Activated T-helper 1 cell treated with anti-CD3 and anti-CD28 coated beads, Interleukin-12 subunit alpha, Interleukin-12 subunit beta, Interleukin-2, Interleukin-4 antibody, amounts not matched to agents 30 ng/mL and 10 ng/mL and 1 ng/mL, durations not matched to agents 14 hours and 24 hours and 36 hours (primary cell): ENCODE results near the gene CST8. TPM values are rescaled to one million over a fixed set of nuclear protein-coding genes. Genes with fewer than 3 reads are reported as not detected.

Experiments
- DNase-seq: peaks from one replicate; pipeline ENCODE4 v3.0.0; 2021; ENCODE audit warnings: low spot score
- H3K27ac Mint-ChIP-seq: one replicate; pipeline ENCODE4 v1.8.0; 2021; ENCODE audit warnings: mild to moderate bottlenecking, mixed read lengths
- H3K27me3 Mint-ChIP-seq: one replicate; pipeline ENCODE4 v1.8.0; 2022; ENCODE audit warnings: mild to moderate bottlenecking, moderate library complexity, mixed read lengths; ENCODE audit not compliant: insufficient read depth
- H3K36me3 Mint-ChIP-seq: one replicate; pipeline ENCODE4 v1.8.0; 2021; ENCODE audit warnings: low read depth, mixed read lengths
- H3K4me1 Mint-ChIP-seq: one replicate; pipeline ENCODE4 v1.8.0; 2021; ENCODE audit warnings: low read depth, mixed read lengths
- H3K4me3 Mint-ChIP-seq: one replicate; pipeline ENCODE4 v1.8.0; 2021; ENCODE audit warnings: mild to moderate bottlenecking, moderate library complexity, mixed read lengths
- H3K9me3 Mint-ChIP-seq: one replicate; pipeline ENCODE4 v1.8.0; 2021; ENCODE audit warnings: mixed read lengths
- intact Hi-C: fragments of 100-400 bp; cut with micrococcal nuclease; formaldehyde crosslinking; loops from one replicate; pipeline ENCODE4 v1.15.1; 2024
- total RNA-seq: library from RNA; stranded (reverse); gene quantifications from 2 replicates; pipeline ENCODE4 v1.2.3, GENCODE V29; 2022

Gene CST8
- total RNA-seq, 1 donor from 2014 or later = not detected

DNA sequence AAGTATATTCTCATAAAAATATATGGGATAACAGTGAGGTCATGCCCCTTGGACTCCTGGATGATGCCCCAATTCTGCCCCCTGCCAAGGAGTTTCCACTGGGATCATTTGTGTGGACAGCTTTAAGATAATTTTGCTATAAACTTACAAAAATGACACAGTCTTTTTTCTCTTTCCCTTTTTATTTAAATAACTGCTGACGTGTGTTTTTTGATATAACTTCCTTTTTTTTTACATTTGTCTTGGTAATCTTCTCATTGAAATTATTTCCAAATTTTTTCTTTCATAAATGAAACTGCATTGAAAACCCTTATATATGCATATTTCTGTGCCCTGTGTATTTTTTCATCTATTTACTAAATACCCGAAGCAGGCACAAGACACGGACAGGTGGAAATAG is 46.1 kb downstream of the CST8 start:
- Mint-ChIP-seq H3K9me3 (no peaks in the 10 kb centered on the region), H3K27me3 (no peaks in the 10 kb centered on the region), H3K36me3 (no peaks in the 10 kb centered on the region), H3K27ac (no peak overlapping the region), H3K4me3 (no peak overlapping the region), H3K4me1 (no peaks in the 10 kb centered on the region)
- DNase-seq = no peak
- intact Hi-C loops = no loop called here

DNA sequence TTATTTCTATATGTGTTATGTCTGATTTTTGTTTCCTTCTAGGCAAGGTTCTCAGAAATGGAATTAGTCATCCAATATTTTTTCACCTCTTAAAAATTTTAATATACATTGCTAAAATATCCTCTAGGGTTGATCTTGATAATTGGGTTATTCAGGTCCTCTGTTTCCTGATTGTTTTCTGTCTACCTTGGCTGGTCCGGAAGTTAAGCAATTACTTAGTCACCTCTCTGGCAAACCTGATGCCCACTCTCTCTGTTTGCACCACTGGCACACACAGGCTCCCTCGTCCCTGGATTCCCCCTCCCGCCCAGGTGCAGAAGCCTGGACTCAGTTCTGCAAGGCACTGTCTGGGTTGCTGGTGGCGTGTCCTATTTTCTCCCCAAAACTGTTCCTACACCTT is 49.7 kb downstream of the CST8 start:
- intact Hi-C loops = no loop called here
- Mint-ChIP-seq H3K27ac (no peak overlapping the region), H3K4me1 (no peaks in the 10 kb centered on the region), H3K27me3 (no peaks in the 10 kb centered on the region), H3K9me3 (no peaks in the 10 kb centered on the region), H3K4me3 (no peak overlapping the region), H3K36me3 (no peaks in the 10 kb centered on the region)
- DNase-seq = no peak

DNA sequence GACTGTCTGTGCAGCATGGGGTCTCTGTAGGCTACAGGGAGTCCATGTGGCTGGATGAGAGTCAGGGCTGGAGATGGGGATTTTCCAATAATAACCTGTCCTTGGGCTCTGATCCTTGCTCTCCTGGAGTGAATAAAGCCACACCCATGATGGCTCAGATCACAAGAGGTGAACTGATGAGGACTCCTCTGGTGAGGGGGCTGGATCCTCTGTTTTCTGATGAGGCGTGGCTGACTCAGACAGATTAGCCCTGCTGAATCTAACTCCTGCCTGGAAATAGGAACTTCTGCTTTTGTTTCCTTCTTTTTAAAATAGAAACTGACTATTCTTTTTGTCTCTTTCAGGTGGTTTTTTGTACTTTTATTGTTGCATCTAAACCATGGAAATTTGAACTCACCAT is 50.4 kb downstream of the CST8 start:
- no peaks in the 10 kb centered on the region for H3K4me1 Mint-ChIP-seq
- H3K36me3 Mint-ChIP-seq = no peaks in the 10 kb centered on the region
- no peak overlapping the region for H3K27ac Mint-ChIP-seq
- no peaks in the 10 kb centered on the region for H3K9me3 Mint-ChIP-seq
- no peak for DNase-seq
- intact Hi-C loops = no loop called here
- no peak overlapping the region for H3K4me3 Mint-ChIP-seq
- H3K27me3 Mint-ChIP-seq = no peaks in the 10 kb centered on the region

DNA sequence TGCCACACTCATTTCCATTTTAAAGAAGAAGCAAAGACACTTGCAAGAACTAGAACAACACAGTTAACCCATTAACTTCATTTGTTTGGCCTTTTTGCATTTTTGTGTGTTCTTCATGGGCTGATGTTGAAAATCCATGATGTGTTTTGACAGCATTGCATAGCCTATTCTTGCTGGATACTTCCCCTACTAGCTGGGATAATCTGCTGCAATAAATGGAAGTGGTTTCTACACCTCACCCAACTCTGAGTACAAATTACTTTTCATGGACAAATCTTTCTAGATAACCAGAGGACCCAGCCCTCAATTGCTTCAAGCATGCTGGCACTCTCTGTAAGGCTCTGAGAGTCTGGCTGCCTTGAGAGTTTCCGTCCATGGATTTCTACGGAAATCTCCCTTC is 50.9 kb downstream of the CST8 start:
- no peak for DNase-seq
- Mint-ChIP-seq H3K4me3 (no peak overlapping the region), H3K27ac (no peak overlapping the region), H3K4me1 (no peaks in the 10 kb centered on the region), H3K27me3 (no peaks in the 10 kb centered on the region), H3K36me3 (no peaks in the 10 kb centered on the region), H3K9me3 (no peaks in the 10 kb centered on the region)
- intact Hi-C loops = no loop called here

DNA sequence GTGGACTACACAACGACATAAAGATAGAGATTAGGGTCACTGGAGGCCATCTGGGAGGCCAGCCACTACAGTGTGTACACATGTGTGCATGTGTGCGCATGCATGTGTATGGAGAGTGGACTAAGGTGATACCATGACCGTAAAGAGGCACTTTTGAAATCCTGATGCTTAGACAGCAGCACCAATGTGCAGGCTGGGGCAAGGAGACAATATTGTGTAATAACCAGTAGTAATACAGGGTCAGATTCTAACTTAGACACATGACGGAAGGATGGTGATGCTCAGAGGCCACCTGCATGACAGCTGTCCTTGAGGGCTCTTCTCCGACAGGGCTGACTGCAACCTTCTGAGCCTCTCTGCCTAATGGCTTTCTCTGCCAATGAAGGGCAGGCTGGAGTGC is 51.9 kb downstream of the CST8 start:
- intact Hi-C loops = no loop called here
- Mint-ChIP-seq H3K27ac (no peak overlapping the region), H3K36me3 (no peaks in the 10 kb centered on the region), H3K4me1 (no peaks in the 10 kb centered on the region), H3K4me3 (no peak overlapping the region), H3K27me3 (no peaks in the 10 kb centered on the region), H3K9me3 (no peaks in the 10 kb centered on the region)
- no peak for DNase-seq

DNA sequence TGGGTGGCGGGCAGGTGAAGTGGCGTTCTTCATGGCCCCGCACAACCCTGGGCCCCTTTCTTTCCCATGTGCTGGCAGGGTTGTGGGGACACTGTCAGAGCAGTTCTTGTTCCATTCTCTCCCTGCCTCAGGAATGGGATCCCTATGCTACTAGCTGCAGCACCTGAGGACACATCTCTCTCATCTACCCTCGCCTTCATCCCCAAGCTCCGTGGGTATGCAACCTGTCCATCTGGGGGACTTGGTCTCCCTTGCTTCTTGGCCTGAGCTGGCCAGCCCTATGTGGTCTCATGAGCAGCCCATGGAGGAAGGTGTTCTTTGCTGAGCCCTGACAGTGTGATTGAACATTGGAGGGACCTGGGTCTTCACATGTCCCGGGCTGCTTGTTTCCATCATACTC is 53.2 kb downstream of the CST8 start:
- H3K36me3 Mint-ChIP-seq = no peaks in the 10 kb centered on the region
- H3K4me3 Mint-ChIP-seq = no peak overlapping the region
- no peaks in the 10 kb centered on the region for H3K4me1 Mint-ChIP-seq
- H3K27ac Mint-ChIP-seq = no peak overlapping the region
- no peak for DNase-seq
- no peaks in the 10 kb centered on the region for H3K27me3 Mint-ChIP-seq
- no peaks in the 10 kb centered on the region for H3K9me3 Mint-ChIP-seq
- intact Hi-C loops = no loop called here

Other genes with a start within 250 kb of the CST8 start
- 58.9 and 62.6 TPM in 2 replicates for gene NXT1, start 140.3 kb upstream of the CST8 start, total RNA-seq
- 10.6 and 12.6 TPM in 2 replicates for gene GZF1, start 128.9 kb upstream of the CST8 start, total RNA-seq
- gene NAPB, start 69.6 kb upstream of the CST8 start, total RNA-seq = 14.0 and 15.5 TPM in 2 replicates
- gene CSTL1, start 51.4 kb upstream of the CST8 start, total RNA-seq = not detected in 2 replicates
- not detected in 2 replicates for gene CST11, start 38.2 kb upstream of the CST8 start, total RNA-seq
- gene CST9L, start 77.4 kb downstream of the CST8 start, total RNA-seq = not detected in 2 replicates
- not detected in 2 replicates for gene CST9, start 114.8 kb downstream of the CST8 start, total RNA-seq
- 0.31 and 0.61 TPM in 2 replicates for gene CST3, start 146.8 kb downstream of the CST8 start, total RNA-seq
- not detected in 2 replicates for gene CST4, start 197.9 kb downstream of the CST8 start, total RNA-seq